ENCODE results near the gene EPO.
"Not testable (repeated sequence)": the region's sequence is repeated elsewhere in the genome, so short reads cannot be mapped to it uniquely, and the experiment has no call there.

EPO gene

DNA sequence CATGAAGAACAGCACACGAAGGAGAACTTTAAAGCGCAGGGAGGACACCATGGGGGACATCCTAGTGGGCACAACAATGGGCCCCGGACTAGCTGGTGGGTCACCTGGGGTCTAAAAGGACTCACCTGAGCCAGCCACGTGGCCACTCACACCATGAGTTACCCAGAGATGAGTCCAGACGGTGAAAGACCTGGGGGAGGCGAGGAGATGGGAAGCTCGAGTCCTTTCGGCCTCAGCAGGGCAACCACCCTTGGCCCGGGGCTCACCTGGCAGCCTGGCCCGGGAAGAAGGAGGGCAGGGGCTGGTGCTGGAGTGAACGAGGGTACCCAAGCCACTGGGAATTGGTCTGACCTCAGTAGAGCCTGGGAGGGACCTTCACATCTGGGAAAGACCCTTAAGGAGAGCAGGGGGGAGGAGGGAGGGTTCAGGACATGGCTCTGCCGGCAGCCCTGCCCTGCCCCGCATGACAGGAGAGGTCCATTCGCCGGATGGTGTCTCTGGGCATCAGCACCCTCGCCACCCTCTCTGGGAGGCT is 31.9 kb upstream of the EPO start:
- H3K4me1 Mint-ChIP-seq (ENCODE audit: low read depth), result peaks cover 40% of the 10 kb centered on the region
- no peaks in the 10 kb centered on the region for H3K9me3 Mint-ChIP-seq
- H3K36me3 Mint-ChIP-seq (ENCODE audit: low read depth), result peaks cover 24% of the 10 kb centered on the region
- H3K4me3 Mint-ChIP-seq, result no peak overlapping the region
- H3K27me3 Mint-ChIP-seq, result no peaks in the 10 kb centered on the region
- peak overlapping the region; percentile 61 for H3K27ac Mint-ChIP-seq

GRCh38 chr7:100689230-100690135 is 30.8 kb upstream of the EPO start:
- Mint-ChIP-seq H3K36me3 (ENCODE audit: low read depth) (peaks cover 23% of the 10 kb centered on the region), H3K9me3 (no peaks in the 10 kb centered on the region), H3K4me1 (ENCODE audit: low read depth) (peaks cover 40% of the 10 kb centered on the region), H3K27me3 (no peaks in the 10 kb centered on the region), H3K27ac (no peak overlapping the region), H3K4me3 (no peak overlapping the region)

- Mint-ChIP-seq H3K4me1 (ENCODE audit: low read depth) (peaks cover 53% of the 10 kb centered on the region), H3K27me3 (no peaks in the 10 kb centered on the region), H3K4me3 (peak overlapping the region; percentile 97), H3K27ac (peak overlapping the region; percentile 94), H3K36me3 (ENCODE audit: low read depth) (peaks cover 15% of the 10 kb centered on the region), H3K9me3 (no peaks in the 10 kb centered on the region)
These were observed 28.3 kb upstream of the EPO start for GRCh38 chr7:100691676-100692577.

GRCh38 chr7:100692578-100692961 is 27.7 kb upstream of the EPO start:
- H3K4me3 Mint-ChIP-seq, result peak overlapping the region; percentile 97
- H3K36me3 Mint-ChIP-seq (ENCODE audit: low read depth), result peaks cover 15% of the 10 kb centered on the region
- H3K4me1 Mint-ChIP-seq (ENCODE audit: low read depth), result peaks cover 53% of the 10 kb centered on the region
- peak overlapping the region; percentile 94 for H3K27ac Mint-ChIP-seq
- H3K27me3 Mint-ChIP-seq, result no peaks in the 10 kb centered on the region
- H3K9me3 Mint-ChIP-seq, result no peaks in the 10 kb centered on the region

DNA sequence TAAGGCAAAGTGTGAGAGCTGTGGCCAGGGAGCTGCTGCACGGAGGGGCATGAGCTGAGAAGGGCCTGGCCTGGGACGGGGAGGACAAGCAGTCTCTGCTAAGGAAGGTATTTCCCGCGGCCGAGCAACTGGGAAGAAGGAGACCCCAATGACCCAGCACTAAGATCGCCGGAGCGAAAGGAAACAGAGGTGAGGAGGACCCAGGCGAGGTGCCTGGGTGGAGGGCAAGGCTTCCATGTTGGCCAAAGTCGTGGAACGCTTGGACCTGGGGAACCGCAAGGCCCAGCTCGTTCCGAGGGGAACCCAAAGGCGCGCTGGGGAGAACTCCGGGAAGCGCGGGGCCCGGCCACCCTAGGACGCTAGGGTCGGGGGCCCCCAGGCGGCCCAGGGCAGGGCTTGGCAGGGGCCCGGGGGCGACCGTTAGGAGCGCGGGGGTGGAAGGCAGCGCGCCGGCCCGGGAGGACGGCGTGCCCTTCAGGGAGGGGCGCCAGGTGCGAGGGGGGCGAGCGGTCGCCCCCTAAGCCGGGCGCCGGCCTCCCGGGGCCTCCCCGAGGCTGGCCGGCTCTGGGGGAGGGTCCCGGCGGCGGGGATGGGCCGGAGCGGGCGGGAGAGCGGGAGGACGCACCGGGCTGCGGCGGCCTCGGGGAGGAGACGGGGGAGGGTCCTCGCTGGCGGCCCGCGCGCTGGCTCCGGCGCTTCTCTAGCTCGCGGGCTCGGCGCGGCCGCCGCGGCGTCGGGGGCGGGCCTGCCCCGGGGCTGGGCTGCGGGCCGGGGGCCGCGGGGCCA is 26.8 kb upstream of the EPO start:
- Mint-ChIP-seq H3K36me3 (ENCODE audit: low read depth) (peaks cover 15% of the 10 kb centered on the region), H3K27me3 (no peaks in the 10 kb centered on the region), H3K27ac (peak overlapping the region; percentile 94), H3K9me3 (no peaks in the 10 kb centered on the region), H3K4me3 (peak overlapping the region; percentile 97), H3K4me1 (ENCODE audit: low read depth) (peaks cover 48% of the 10 kb centered on the region)

DNA sequence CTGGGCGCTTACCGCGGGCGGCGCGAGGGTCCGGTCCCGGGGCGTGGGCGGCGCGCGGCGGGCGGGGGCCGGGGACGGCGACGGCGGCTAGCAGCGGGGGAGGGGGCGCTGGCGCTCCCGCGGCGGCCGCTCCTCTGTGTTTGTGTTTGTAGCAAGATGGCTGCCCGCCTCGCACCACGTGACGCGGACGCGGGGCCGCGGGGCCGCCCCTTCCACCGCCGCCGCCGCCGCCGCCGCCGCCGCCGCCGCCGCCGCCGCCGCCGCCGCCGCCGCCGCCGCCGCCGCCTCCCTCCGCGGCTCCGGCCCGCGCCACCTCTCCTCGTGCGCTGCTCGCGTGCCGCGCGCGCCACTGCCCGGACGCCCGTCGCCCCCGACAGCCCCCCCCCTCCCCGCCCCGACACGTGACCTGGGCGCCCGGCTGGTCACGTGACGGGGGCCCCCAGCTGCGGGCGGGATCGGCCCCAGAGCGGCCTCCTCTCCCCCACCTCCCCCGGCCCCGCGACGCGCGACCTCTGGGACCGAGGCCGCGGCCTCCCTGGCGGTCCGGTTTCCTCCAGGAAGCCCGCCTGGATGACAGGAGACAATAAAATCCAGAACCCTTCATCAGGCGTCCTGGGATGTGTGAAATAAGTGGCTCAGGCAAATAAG is 26.0 kb upstream of the EPO start, which contains the start of gene GIGYF1:
GIGYF1 (minus strand) TSS at position 153 of the 648 bp plus-strand sequence. CDS start 6,012 bp downstream, outside the sequence.
- no peaks in the 10 kb centered on the region for H3K9me3 Mint-ChIP-seq
- peaks cover 8% of the 10 kb centered on the region for H3K36me3 Mint-ChIP-seq (ENCODE audit: low read depth)
- no peaks in the 10 kb centered on the region for H3K27me3 Mint-ChIP-seq
- H3K4me1 Mint-ChIP-seq (ENCODE audit: low read depth), result peaks cover 41% of the 10 kb centered on the region
- H3K4me3 Mint-ChIP-seq, result peak within 1 kb of the TSS; percentile 97
- H3K27ac Mint-ChIP-seq, result peak within 1 kb of the TSS; percentile 94

- peaks cover 32% of the 10 kb centered on the region for H3K4me1 Mint-ChIP-seq (ENCODE audit: low read depth)
- H3K27me3 Mint-ChIP-seq, result peaks cover 4% of the 10 kb centered on the region
- peaks cover 5% of the 10 kb centered on the region for H3K36me3 Mint-ChIP-seq (ENCODE audit: low read depth)
- H3K4me3 Mint-ChIP-seq, result peak overlapping the region; percentile 45
- peak overlapping the region; percentile 16 for H3K27ac Mint-ChIP-seq
- H3K9me3 Mint-ChIP-seq, result no peaks in the 10 kb centered on the region
These were observed 24.1 kb upstream of the EPO start for GRCh38 chr7:100696123-100696521.

GRCh38 chr7:100699018-100699417 is 21.2 kb upstream of the EPO start:
- H3K27ac Mint-ChIP-seq, result no peak overlapping the region
- no peak overlapping the region for H3K4me3 Mint-ChIP-seq
- H3K27me3 Mint-ChIP-seq, result peaks cover 4% of the 10 kb centered on the region

GRCh38 chr7:100701089-100701488 is 19.2 kb upstream of the EPO start:
- not testable (repeated sequence) for H3K4me3 Mint-ChIP-seq; H3K4me1 Mint-ChIP-seq (ENCODE audit: low read depth); H3K27me3 Mint-ChIP-seq; H3K36me3 Mint-ChIP-seq (ENCODE audit: low read depth); H3K9me3 Mint-ChIP-seq; H3K27ac Mint-ChIP-seq

More at GRCh38 chr7:100699018-100699417, 21.2 kb upstream of the EPO start:
- Mint-ChIP-seq H3K4me1 (ENCODE audit: low read depth) (peaks cover 14% of the 10 kb centered on the region), H3K36me3 (ENCODE audit: low read depth) (no peaks in the 10 kb centered on the region), H3K9me3 (no peaks in the 10 kb centered on the region)

DNA sequence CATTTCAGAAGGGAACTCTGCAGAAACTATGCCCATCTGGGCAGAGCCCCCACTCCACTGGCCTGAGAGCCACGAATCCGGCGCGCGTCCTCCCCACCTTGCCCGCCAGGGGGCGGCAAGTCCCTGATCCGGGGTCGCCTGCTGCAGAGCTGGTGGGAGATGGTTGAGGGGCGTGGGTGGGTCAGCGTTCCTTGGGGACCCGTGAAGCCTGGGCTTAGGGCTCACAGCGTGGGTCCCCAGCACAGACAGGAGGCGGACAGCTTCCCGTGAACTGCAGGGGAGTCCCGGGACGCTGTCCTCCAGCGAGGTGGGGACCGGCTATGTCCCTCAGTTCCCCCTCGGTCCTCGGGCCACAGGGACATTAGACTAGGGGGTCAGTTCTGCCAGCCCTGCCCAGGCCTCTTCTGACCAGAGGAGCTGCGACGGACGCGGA is 14.9 kb upstream of the EPO start:
- H3K27ac Mint-ChIP-seq, result peak overlapping the region; percentile 94
- H3K36me3 Mint-ChIP-seq (ENCODE audit: low read depth), result peaks cover 12% of the 10 kb centered on the region

DNA sequence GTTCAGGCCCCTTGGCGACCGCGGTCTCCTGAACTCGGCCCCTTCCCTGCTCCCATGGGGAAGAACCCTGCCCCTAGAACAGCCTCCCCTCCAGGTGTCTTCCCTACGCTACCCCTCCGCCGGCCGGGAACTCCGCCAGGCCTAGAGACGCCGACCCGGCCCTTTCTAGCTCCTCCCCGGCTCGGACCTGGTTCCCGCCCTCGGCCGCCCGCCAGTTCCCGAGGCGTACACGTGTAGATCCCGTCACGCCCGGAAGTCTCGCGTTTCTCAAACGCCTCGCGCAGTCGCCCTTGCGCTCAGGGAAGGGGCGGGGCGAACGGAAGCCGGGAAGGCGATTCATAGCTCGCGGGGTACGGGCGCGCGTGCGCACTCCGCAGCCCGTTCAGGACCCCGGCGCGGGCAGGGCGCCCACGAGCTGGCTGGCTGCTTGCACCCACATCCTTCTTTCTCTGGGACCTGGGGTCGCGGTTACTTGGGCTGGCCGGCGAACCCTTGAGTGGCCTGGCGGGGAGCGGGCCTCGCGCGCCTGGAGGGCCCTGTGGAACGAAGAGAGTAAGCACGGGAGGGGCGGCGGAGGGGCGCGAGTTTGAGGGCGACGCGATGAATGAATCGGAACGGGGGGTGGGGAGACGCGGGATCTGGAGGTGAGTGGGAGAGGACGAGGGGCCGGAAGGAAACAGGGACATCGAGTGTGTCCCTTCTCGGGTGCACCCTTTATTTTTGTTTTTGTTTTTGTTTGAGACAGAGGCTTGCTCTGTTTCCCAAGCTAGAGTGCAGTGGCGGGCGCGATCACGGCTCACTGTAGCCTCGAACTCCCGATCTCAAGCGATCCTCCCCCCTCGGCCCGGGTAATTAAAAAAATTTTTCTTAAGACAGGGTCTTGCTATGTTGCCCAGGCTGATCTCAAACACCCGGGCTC is 14.3 kb upstream of the EPO start, which contains the start of gene POP7:
POP7 (plus strand) TSS at position 369 of the 919 bp plus-strand sequence. CDS start 710 bp downstream, outside the sequence.
- H3K4me3 Mint-ChIP-seq, result peak within 1 kb of the TSS; percentile 95
- H3K27me3 Mint-ChIP-seq, result no peaks in the 10 kb centered on the region
- H3K4me1 Mint-ChIP-seq (ENCODE audit: low read depth), result peaks cover 10% of the 10 kb centered on the region
- H3K36me3 Mint-ChIP-seq (ENCODE audit: low read depth), result peaks cover 12% of the 10 kb centered on the region
- peak within 1 kb of the TSS; percentile 94 for H3K27ac Mint-ChIP-seq
- no peaks in the 10 kb centered on the region for H3K9me3 Mint-ChIP-seq

More for the DNA sequence above, 14.9 kb upstream of the EPO start:
- peak overlapping the region; percentile 95 for H3K4me3 Mint-ChIP-seq
- no peaks in the 10 kb centered on the region for H3K27me3 Mint-ChIP-seq
- H3K4me1 Mint-ChIP-seq (ENCODE audit: low read depth), result peaks cover 10% of the 10 kb centered on the region
- no peaks in the 10 kb centered on the region for H3K9me3 Mint-ChIP-seq

DNA sequence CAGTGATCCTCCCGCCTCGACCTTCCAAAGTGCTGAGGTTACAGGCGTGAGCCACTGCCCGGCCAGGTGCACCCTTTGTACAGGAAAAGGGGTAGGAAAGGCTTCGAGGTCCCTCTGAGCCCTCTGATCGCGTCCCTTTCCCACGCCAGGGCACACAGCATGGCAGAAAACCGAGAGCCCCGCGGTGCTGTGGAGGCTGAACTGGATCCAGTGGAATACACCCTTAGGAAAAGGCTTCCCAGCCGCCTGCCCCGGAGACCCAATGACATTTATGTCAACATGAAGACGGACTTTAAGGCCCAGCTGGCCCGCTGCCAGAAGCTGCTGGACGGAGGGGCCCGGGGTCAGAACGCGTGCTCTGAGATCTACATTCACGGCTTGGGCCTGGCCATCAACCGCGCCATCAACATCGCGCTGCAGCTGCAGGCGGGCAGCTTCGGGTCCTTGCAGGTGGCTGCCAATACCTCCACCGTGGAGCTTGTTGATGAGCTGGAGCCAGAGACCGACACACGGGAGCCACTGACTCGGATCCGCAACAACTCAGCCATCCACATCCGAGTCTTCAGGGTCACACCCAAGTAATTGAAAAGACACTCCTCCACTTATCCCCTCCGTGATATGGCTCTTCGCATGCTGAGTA is 13.5 kb upstream of the EPO start:
- Mint-ChIP-seq H3K4me3 (peak overlapping the region; percentile 95), H3K9me3 (no peaks in the 10 kb centered on the region), H3K36me3 (ENCODE audit: low read depth) (peaks cover 12% of the 10 kb centered on the region)

More for the DNA sequence above, 13.5 kb upstream of the EPO start:
- H3K27me3 Mint-ChIP-seq, result no peaks in the 10 kb centered on the region
- peaks cover 10% of the 10 kb centered on the region for H3K4me1 Mint-ChIP-seq (ENCODE audit: low read depth)
- peak overlapping the region; percentile 94 for H3K27ac Mint-ChIP-seq

Measured in stimulated activated naive CD8-positive, alpha-beta T cell treated with anti-CD3 and anti-CD28 coated beads, Interleukin-15, Interleukin-2, amounts not matched to agents 100 ng/mL and 50 ng/mL, for 24 hours (primary cell).